GM23338 (cell line): Measurements from ENCODE around the gene COMTD1. TPM values are rescaled to one million over a fixed set of nuclear protein-coding genes. Genes with fewer than 3 reads are reported as not detected.

ENCODE experiments used
- ATAC-seq: fragments of 200-7000 bp; cut with Tn5 transposase; 3 replicates; pipeline ENCODE4 v1.9.1; 2020
- DNase-seq: peaks from one replicate; pipeline ENCODE4 v3.0.0-alpha.2; 2015; ENCODE audit warnings: low spot score
- H2AFZ ChIP-seq: fragments of 200-600 bp; sonication (generic); 2 replicates; pipeline ENCODE4 v1.8.0; 2016; ENCODE audit warnings: antibody characterized with exemption, mild to moderate bottlenecking, moderate library complexity
- H3F3A ChIP-seq: fragments of 200-600 bp; sonication (generic); replicated peaks from 2 replicates; pipeline ENCODE4 v1.8.0; 2017; ENCODE audit warnings: antibody characterized with exemption, mixed run types, low read depth
- H3K27ac ChIP-seq: fragments of 200-600 bp; sonication (generic); 2 replicates; pipeline ENCODE4 v1.6.1; 2016; ENCODE audit warnings: low read depth
- H3K27me3 ChIP-seq: fragments of 200-600 bp; sonication (generic); 2 replicates; pipeline ENCODE4 v1.8.0; 2016; ENCODE audit warnings: mild to moderate bottlenecking, mixed run types, moderate library complexity; ENCODE audit not compliant: insufficient read depth
- H3K36me3 ChIP-seq: fragments of 200-600 bp; sonication (generic); 2 replicates; pipeline ENCODE4 v1.8.0; 2016; ENCODE audit warnings: mild to moderate bottlenecking; ENCODE audit not compliant: insufficient read depth
- H3K4me1 ChIP-seq: fragments of 200-600 bp; sonication (generic); 2 replicates; pipeline ENCODE4 v1.8.0; 2016; ENCODE audit warnings: mild to moderate bottlenecking, moderate library complexity; ENCODE audit not compliant: insufficient read depth
- H3K4me2 ChIP-seq: fragments of 200-600 bp; sonication (generic); 2 replicates; pipeline ENCODE4 v1.7.1; 2017; ENCODE audit warnings: mixed run types
- H3K4me3 ChIP-seq: fragments of 200-600 bp; sonication (generic); 2 replicates; pipeline ENCODE4 v1.6.1; 2016; ENCODE audit warnings: mixed run types
- H3K79me2 ChIP-seq: fragments of 200-600 bp; sonication (generic); replicated peaks from 2 replicates; pipeline ENCODE4 v1.8.0; 2017; ENCODE audit warnings: mild to moderate bottlenecking; ENCODE audit not compliant: insufficient read depth
- H3K9me2 ChIP-seq: fragments of 200-600 bp; sonication (generic); 2 replicates; pipeline ENCODE4 v1.8.0; 2017; ENCODE audit not compliant: insufficient read depth
- H4K20me1 ChIP-seq: fragments of 200-600 bp; sonication (generic); replicated peaks from 2 replicates; pipeline ENCODE4 v1.8.0; 2017; ENCODE audit warnings: mild to moderate bottlenecking; ENCODE audit not compliant: insufficient read depth
- H3K27ac Mint-ChIP-seq: 2 replicates; pipeline ENCODE4 v1.8.0; 2020; ENCODE audit warnings: inconsistent platforms, mild to moderate bottlenecking, moderate library complexity, mixed read lengths
- H3K27me3 Mint-ChIP-seq: 3 replicates; pipeline ENCODE4 v1.8.0; 2022; ENCODE audit warnings: low read depth, mild to moderate bottlenecking, moderate library complexity, mixed read lengths, inconsistent platforms; ENCODE audit not compliant: insufficient read depth, poor library complexity
- H3K36me3 Mint-ChIP-seq: 3 replicates; pipeline ENCODE4 v1.8.0; 2021; ENCODE audit warnings: low read depth, mild to moderate bottlenecking, inconsistent platforms, moderate library complexity, mixed read lengths
- H3K4me1 Mint-ChIP-seq: 3 replicates; pipeline ENCODE4 v1.8.0; 2020; ENCODE audit warnings: mild to moderate bottlenecking, inconsistent platforms, mixed read lengths
- H3K4me3 Mint-ChIP-seq: 3 replicates; pipeline ENCODE4 v1.8.0; 2021; ENCODE audit warnings: moderate library complexity, mild to moderate bottlenecking, inconsistent platforms, mixed read lengths
- H3K9me3 Mint-ChIP-seq: 3 replicates; pipeline ENCODE4 v1.8.0; 2020; ENCODE audit warnings: moderate library complexity, mild to moderate bottlenecking, inconsistent platforms, mixed read lengths
- POLR2AphosphoS5 ChIP-seq: IDR thresholded peaks from 2 replicates; pipeline ENCODE4 v1.6.1; 2016; ENCODE audit warnings: antibody characterized with exemption, low read depth
- REST ChIP-seq: IDR thresholded peaks from one replicate; pipeline ENCODE4 v1.6.1; 2018; ENCODE audit warnings: antibody characterized with exemption; ENCODE audit not compliant: unreplicated experiment
- ZNF114 ChIP-seq: fragments of 250-450 bp; sonication (Bioruptor Pico); IDR thresholded peaks from 2 replicates; pipeline ENCODE4 v1.5.0; 2020; ENCODE audit warnings: mild to moderate bottlenecking, moderate library complexity
- ZNF331 ChIP-seq: fragments of 250-450 bp; sonication (Bioruptor Pico); IDR thresholded peaks from 2 replicates; pipeline ENCODE4 v1.5.0; 2020; ENCODE audit warnings: low read depth, mild to moderate bottlenecking, moderate library complexity
- ZNF462 ChIP-seq: fragments of 250-450 bp; sonication (Bioruptor Pico); IDR thresholded peaks from 2 replicates; pipeline ENCODE4 v1.5.0; 2020; ENCODE audit warnings: mild to moderate bottlenecking, moderate library complexity
- polyA plus RNA-seq: library from polyadenylated mRNA; unstranded; fragments of >200 nt; fragmentation: Nextera tagmentation; extraction: Ambion mirVana; gene quantifications from 2 replicates; pipeline ENCODE4 v1.2.1, GENCODE V29; 2016
- total RNA-seq: library from RNA; depleted of rRNA; stranded (reverse); fragments of >200 nt; shearing (Covaris generic); gene quantifications from 2 replicates; pipeline ENCODE4 v1.2.3, GENCODE V29; 2014

COMTD1 gene
- total and polyA plus RNA-seq, 2 experiments from 2014 or later, result 40.0 to 46.7 TPM

- TF ChIP-seq ZNF462 (CRISPR knock-in tag), result no peak
- TF ChIP-seq ZNF331 (CRISPR knock-in tag), result no peak
- no peak for TF ChIP-seq ZNF114 (CRISPR knock-in tag)
- TF ChIP-seq POLR2AphosphoS5, result no peak
Observed at GRCh38 chr10:75245354-75246250, 9.8 kb upstream of the COMTD1 start (continued).

GRCh38 chr10:75244487-75245353, 9.0 kb upstream of the COMTD1 start:
- Histone ChIP-seq H3K4me2 (no peak overlapping the region), H3K27ac (no peak overlapping the region), H3K27me3 (no peaks in the 10 kb centered on the region), H3K9me2 (no peaks in the 10 kb centered on the region), H4K20me1 (no peaks in the 10 kb centered on the region), H3K4me1 (peaks cover 6% of the 10 kb centered on the region; the same call in 1 of the 2 replicates), H3F3A (no peaks in the 10 kb centered on the region), H3K36me3 (no peaks in the 10 kb centered on the region), H3K79me2 (no peaks in the 10 kb centered on the region), H2AFZ (no peak overlapping the region), H3K4me3 (no peak overlapping the region)
- Mint-ChIP-seq H3K4me1 (peaks cover 5% of the 10 kb centered on the region; the same call in 2 of the 3 replicates), H3K4me3 (no peak overlapping the region), H3K36me3 (no peaks in the 10 kb centered on the region), H3K27ac (no peak overlapping the region), H3K27me3 (peaks cover 3% of the 10 kb centered on the region), H3K9me3 (no peaks in the 10 kb centered on the region)
- DNase-seq (no peak), ATAC-seq (no peak)
- no peak for TF ChIP-seq REST
